Measurements from ENCODE around the gene GPHA2.
A peak's percentile ranks its signal among the peaks of the same experiment; 100 is the strongest.

The GPHA2 gene

GRCh38 chr11:64930340-64930739 is 5.4 kb downstream of the GPHA2 start:
- DNase-seq (ENCODE audit: low spot score) = no peak

- no peak for DNase-seq (ENCODE audit: low spot score)
Measured at GRCh38 chr11:64929625-64930024, 6.1 kb downstream of the GPHA2 start.

- no peak for DNase-seq (ENCODE audit: low spot score)
Measured at GRCh38 chr11:64928957-64929356, 6.7 kb downstream of the GPHA2 start.

- DNase-seq (ENCODE audit: low spot score) = no peak
Measured at GRCh38 chr11:64926689-64927088, 9.0 kb downstream of the GPHA2 start.

GRCh38 chr11:64925536-64926436 is 9.9 kb downstream of the GPHA2 start:
- no peak for DNase-seq (ENCODE audit: low spot score)

GRCh38 chr11:64924910-64925284 is 10.8 kb downstream of the GPHA2 start:
- peak; percentile 38 for DNase-seq (ENCODE audit: low spot score)

GRCh38 chr11:64923944-64924909 is 11.5 kb downstream of the GPHA2 start, which contains the start of gene PPP2R5B:
Gene PPP2R5B, plus strand, starts transcription at chr11:64924689. Its CDS starts 1,046 bp downstream, at chr11:64925735.
- DNase-seq (ENCODE audit: low spot score) = peak; percentile 98

- DNase-seq (ENCODE audit: low spot score) = no peak
Measured at GRCh38 chr11:64923151-64923661, 12.5 kb downstream of the GPHA2 start.

- no peak for DNase-seq (ENCODE audit: low spot score)
Measured at GRCh38 chr11:64921384-64921783, 14.3 kb downstream of the GPHA2 start.

GRCh38 chr11:64920124-64920523 is 15.6 kb downstream of the GPHA2 start:
- DNase-seq (ENCODE audit: low spot score) = no peak

- no peak for DNase-seq (ENCODE audit: low spot score)
Measured at GRCh38 chr11:64919627-64920026, 16.1 kb downstream of the GPHA2 start.

- DNase-seq (ENCODE audit: low spot score) = peak; percentile 33
Measured at GRCh38 chr11:64918017-64918416, 17.7 kb downstream of the GPHA2 start.

- no peak for DNase-seq (ENCODE audit: low spot score)
Measured at GRCh38 chr11:64917663-64917995, 18.1 kb downstream of the GPHA2 start.

- peak; percentile 100 for DNase-seq (ENCODE audit: low spot score)
Measured at GRCh38 chr11:64916775-64917662, 18.7 kb downstream of the GPHA2 start, which contains the start of gene ATG2A. Gene ATG2A, minus strand, starts transcription at chr11:64917209. Its CDS starts 74 bp downstream, at chr11:64917135.

- DNase-seq (ENCODE audit: low spot score) = peak; percentile 61
Measured at GRCh38 chr11:64916040-64916774, 19.5 kb downstream of the GPHA2 start.

- DNase-seq (ENCODE audit: low spot score) = no peak
Measured at GRCh38 chr11:64915376-64915887, 20.3 kb downstream of the GPHA2 start.

- no peak for DNase-seq (ENCODE audit: low spot score)
Measured at GRCh38 chr11:64914123-64914522, 21.6 kb downstream of the GPHA2 start.

- no peak for DNase-seq (ENCODE audit: low spot score)
Measured at GRCh38 chr11:64913171-64913727, 22.4 kb downstream of the GPHA2 start.

- no peak for DNase-seq (ENCODE audit: low spot score)
Measured at GRCh38 chr11:64911689-64912088, 24.0 kb downstream of the GPHA2 start.

GRCh38 chr11:64911142-64911541 is 24.6 kb downstream of the GPHA2 start:
- no peak for DNase-seq (ENCODE audit: low spot score)

All from AG08395 (cell line).